Body of pancreas (tissue), 4 donors: ENCODE results near the gene DIP2B.

Source experiments
- POLR2A ChIP-seq, 3 donors: fragments of 450-650 bp; IDR thresholded peaks; one replicate each; pipeline ENCODE4 v1.6.1; 2016; ENCODE audit warnings: antibody characterized with exemption in 3 of 3, mild to moderate bottlenecking in 2 of 3
- TF ChIP-seq, protein P1 (sequence below), 7 experiments: fragments of 450-650 bp in 4 of 7; fragments of 200-600 bp in 3 of 7; sonication (generic) in 3 of 7; IDR thresholded peaks; one replicate each; pipeline ENCODE4 v1.5.1; 2016 to 2019; ENCODE audit warnings: antibody characterized with exemption in 7 of 7

DNA sequence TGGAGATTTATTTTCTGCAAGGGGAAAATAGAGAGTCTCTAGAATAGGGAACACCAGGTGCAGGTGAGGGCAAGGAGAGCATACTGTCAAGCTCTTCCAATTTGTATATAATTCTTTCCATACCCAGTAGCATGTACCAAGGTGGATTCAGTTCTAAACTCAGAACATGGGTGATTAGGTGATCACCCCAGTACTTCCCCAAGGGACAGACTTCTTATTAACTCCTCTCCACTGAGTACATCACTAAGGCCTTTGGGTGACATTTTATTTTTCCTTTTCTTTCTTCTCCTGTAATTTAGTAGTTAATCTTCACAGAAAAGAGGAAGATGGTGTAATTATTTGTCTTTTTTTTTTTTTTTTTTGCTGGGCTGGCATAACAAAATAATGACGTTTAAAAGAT is 54.2 kb downstream of the DIP2B start:
- TF ChIP-seq, protein P1, sequence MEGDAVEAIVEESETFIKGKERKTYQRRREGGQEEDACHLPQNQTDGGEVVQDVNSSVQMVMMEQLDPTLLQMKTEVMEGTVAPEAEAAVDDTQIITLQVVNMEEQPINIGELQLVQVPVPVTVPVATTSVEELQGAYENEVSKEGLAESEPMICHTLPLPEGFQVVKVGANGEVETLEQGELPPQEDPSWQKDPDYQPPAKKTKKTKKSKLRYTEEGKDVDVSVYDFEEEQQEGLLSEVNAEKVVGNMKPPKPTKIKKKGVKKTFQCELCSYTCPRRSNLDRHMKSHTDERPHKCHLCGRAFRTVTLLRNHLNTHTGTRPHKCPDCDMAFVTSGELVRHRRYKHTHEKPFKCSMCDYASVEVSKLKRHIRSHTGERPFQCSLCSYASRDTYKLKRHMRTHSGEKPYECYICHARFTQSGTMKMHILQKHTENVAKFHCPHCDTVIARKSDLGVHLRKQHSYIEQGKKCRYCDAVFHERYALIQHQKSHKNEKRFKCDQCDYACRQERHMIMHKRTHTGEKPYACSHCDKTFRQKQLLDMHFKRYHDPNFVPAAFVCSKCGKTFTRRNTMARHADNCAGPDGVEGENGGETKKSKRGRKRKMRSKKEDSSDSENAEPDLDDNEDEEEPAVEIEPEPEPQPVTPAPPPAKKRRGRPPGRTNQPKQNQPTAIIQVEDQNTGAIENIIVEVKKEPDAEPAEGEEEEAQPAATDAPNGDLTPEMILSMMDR (IDR thresholded peaks at IDR 0.05) = no peak
- TF ChIP-seq POLR2A (IDR thresholded peaks at IDR 0.05) = no peak
